Limb (tissue), 2 donors: ENCODE results near the gene RNU11.
"Not testable (repeated sequence)": the region's sequence is repeated elsewhere in the genome, so short reads cannot be mapped to it uniquely, and the experiment has no call there.

Experiments used
- DNase-seq, 2 donors: peaks; one replicate each; pipeline ENCODE4 v3.0.0-alpha.2; 2016; ENCODE audit errors: extremely low spot score in 2 of 2

The RNU11 gene

GRCh38 chr1:28648474-28649198 is at the start of gene RNU11:
TSS of gene RNU11 (plus strand) at chr1:28648600.
- peak; percentile 87 to 96 for DNase-seq

- no peak for DNase-seq
These were observed 46.7 kb upstream of the RNU11 start for GRCh38 chr1:28601696-28602095.

GRCh38 chr1:28602536-28603439 is 45.6 kb upstream of the RNU11 start:
- peak; percentile 68 to 78 for DNase-seq

- no peak for DNase-seq
These were observed 44.0 kb upstream of the RNU11 start for GRCh38 chr1:28604411-28604810.

GRCh38 chr1:28604962-28605361 is 43.4 kb upstream of the RNU11 start:
- DNase-seq: no peak

GRCh38 chr1:28606771-28607170 is 41.6 kb upstream of the RNU11 start:
- DNase-seq: no peak

GRCh38 chr1:28613175-28613574 is 35.2 kb upstream of the RNU11 start:
- DNase-seq: no peak

GRCh38 chr1:28631713-28632112 is 16.7 kb upstream of the RNU11 start:
- no peak for DNase-seq

- DNase-seq: no peak
These were observed 15.8 kb upstream of the RNU11 start for GRCh38 chr1:28632560-28632959.

- DNase-seq: no peak
These were observed 7.6 kb upstream of the RNU11 start for GRCh38 chr1:28640766-28641165.

- peak in 1 of 2 donors; percentile 10 for DNase-seq
These were observed 6.1 kb upstream of the RNU11 start for GRCh38 chr1:28642056-28642846.

- peak; percentile 96 for DNase-seq
These were observed 5.4 kb upstream of the RNU11 start, which contains the start of gene TAF12 for GRCh38 chr1:28642847-28643635. TSS of gene TAF12 (minus strand) at chr1:28643067. CDS start at chr1:28622081, 20,986 bp downstream.

- DNase-seq: no peak
These were observed 3.9 kb upstream of the RNU11 start for GRCh38 chr1:28644494-28644893.

GRCh38 chr1:28645406-28645805 is 3.0 kb upstream of the RNU11 start:
- not testable (repeated sequence) for DNase-seq

GRCh38 chr1:28646040-28646439 is 2.4 kb upstream of the RNU11 start:
- no peak for DNase-seq

- peak; percentile 91 to 96 for DNase-seq
These were observed 359 bp upstream of the RNU11 start for GRCh38 chr1:28648008-28648473.

GRCh38 chr1:28653063-28653462 is 4.7 kb downstream of the RNU11 start:
- not testable (repeated sequence) for DNase-seq

GRCh38 chr1:28653870-28654269 is 5.5 kb downstream of the RNU11 start:
- not testable (repeated sequence) for DNase-seq

GRCh38 chr1:28655448-28656311 is 7.3 kb downstream of the RNU11 start:
- not testable (repeated sequence) for DNase-seq

GRCh38 chr1:28656335-28656734 is 7.9 kb downstream of the RNU11 start:
- no peak for DNase-seq
